NCI-H69 (cell line): ENCODE data around the gene GTF3A.

Experiments
- DNase-seq: peaks from one replicate; lab custom pipeline; 2025; lab: John Stamatoyannopoulos, UW

Gene GTF3A

DNA sequence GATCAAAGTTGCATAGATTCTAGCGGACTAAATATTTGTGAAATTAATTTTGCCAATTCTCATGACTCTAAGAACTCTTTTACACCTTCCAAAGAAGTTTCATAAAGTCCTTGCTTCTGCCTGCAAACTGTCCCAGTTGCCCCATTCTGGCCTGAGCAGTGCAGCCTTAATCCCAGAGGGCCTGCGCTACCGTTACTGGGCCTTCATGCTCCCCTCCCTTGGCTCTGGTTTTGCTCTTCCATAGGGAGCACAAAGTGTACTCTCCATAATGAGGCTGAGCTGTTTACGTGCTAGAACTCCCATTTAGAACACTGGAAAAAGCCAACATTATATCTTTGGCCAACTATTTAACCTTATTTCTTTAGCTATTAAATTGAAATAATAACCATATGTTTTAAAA lies 23.9 kb downstream of the GTF3A start:
- DNase-seq, result no peak

DNA sequence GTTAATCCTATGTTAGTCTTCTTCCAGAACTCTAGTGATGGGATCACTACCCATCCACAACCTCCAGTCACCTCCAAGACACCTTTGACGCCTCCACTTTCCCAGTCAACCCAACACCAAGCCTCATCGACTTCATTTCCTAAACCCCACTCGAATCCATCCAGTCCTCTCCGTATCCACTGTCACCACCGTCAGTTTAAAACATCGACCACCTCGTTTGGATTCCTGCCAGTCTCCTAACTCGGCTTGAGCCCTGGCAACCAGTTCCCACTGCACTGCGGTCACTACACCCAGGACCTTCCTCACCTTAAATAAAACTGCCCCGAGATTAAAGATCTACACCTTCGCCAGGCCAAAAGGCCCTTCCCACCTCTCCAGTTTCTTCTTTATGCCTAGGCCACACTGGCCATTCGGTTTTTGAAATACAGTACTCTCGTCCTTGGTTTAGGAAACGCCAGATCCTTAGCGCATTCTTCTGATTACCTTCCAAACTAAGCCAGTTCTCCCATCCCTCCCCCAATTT lies 24.7 kb downstream of the GTF3A start:
- no peak for DNase-seq

DNA sequence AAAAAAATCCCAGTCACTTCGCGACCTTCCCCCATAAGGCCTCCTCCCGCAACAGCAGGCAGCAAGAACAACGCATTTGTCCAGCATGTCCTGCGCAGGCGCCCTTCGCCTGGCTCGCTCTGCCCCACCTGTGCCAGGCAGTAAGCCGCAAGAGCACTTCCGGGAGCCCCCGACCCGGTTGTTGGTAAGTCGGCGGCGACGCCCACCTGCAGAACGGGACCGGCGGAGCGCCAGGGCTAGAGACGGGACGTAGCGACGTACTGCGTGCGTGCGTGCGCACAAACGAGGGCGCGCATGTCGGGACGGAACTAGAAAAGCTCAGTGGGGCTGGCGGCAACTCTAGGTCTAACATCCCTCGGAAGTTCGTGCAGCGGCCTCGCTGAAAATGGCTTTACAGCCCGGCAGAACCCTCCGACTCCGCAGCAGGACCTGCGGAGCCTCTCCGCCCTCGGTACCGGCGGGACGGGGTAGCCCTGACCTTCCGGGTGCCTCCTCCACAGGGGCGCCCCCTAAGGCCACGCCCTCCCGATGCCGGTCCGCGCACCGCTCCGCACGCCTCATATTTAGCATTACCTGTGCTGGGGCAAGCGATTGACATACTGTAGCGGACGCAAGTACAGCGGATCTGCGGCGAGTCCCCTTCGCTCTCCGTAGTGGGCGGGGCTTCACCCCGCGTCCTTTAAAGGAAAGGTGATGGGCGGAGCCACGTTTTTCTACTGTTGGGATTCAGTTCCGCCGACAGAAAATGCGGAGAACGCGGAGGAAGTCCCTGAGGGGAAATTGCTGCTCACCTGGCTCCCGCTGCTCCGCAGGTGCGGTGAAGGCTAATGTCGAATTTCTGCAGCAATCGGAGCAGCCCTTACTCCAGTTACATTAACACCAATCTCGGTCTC lies 25.8 kb downstream of the GTF3A start, which contains the start of gene MTIF3:
Gene MTIF3, minus strand, starts transcription at position 629 of the 893 bp plus-strand sequence. CDS start 10,116 bp downstream, outside the sequence.
- peak; percentile 96 for DNase-seq

DNA sequence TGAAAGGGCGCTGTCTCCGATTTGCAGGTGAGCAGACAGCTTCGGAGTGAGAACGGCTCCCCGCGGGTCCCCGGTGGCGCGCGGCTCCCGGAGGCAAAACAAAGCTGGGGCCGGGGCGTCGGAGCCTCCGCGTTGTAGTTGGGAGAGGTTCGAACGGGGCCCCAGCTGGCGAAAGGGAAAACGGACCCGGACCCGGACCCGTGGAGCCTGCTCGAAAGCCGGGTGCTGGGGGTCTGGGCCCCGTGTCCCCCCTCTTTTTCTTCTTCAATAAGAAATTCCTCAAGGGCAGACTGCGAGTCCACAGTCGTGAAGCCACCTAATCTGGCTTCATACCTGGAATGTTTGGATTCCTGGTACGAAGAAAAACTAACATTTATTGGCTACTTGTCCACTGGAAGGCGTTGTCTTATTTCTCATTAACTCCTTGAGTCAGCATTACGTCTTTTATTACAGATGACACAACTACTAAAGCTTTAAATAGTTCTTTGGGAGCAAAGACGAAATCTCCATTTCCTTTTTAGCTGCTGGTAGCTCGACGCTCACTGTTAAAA lies 26.6 kb downstream of the GTF3A start:
- DNase-seq, result peak; percentile 73

DNA sequence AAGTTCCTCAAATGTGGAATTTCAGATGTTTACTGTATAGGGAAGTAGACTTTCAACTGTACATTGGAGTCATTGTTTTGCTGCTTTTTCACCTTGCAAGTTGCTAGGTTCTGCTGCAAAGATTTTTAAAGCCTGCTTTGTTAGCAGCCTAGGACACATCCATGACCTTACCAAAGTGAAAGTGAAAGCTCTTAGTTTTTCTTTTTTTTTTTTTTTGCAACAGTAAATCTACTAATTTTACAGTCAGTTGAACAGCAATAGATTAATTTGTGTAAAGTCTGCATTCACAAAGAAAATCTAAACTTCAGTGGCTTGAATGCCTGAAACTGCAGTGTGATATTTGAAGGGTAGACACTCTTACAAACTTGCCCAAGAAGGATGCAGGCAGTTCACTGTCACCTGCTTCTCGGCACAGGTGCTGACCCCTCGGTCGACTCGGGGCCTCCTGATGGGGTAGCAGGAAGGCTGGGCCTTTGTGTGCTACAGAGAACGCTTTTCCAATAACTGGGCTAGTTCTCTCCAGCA lies 31.0 kb downstream of the GTF3A start:
- peak; percentile 6 for DNase-seq

DNA sequence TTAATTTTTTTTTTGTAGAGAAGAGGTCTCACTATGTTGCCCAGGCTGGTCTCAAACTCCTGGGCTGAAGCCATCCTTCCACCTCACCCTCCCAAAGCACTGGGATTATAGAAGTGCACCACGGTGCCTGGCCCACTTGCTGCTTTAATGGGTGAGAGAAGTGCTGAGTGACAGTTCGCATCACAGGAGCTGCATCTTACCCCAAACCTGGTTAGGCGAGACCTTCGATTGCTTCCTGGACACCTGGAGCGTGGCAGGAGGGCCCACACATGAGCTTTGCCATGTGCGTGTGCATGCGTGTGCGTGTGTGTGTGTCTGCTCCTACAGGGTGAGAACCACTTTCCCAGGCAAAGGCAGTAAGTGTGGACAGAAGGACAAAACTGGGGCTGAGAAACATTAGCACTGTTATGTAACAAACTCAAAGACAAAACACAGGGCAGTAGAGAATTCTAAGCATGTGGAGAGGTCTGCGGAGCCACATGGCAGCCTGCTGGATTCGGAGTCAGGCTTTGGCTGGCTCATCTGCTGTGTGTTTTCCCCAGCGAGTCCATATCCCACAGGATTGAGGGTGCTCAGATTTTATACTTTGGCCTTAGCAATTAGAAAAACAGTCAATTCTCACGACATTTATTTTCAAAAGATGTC lies 37.6 kb downstream of the GTF3A start:
- DNase-seq, result no peak

DNA sequence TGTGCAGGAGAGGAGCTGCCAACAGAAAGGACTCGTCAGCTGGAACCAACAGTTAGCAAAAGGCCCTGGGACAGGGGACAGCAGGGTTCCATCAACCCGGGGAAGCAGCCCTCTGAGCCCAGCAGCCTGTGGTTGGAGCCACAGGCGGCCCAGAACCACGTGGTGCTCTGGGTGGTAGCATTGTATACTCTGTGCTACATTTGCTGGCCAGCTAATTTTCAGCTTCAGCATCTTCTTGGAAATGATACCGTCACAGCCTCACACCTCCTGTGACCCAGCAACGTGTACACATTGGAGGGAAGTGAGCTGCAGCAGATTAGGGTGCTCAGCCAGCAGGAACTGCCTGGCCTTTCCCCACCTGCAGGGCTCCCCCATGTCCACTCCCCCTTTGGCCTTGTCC lies 39.1 kb downstream of the GTF3A start:
- no peak for DNase-seq

DNA sequence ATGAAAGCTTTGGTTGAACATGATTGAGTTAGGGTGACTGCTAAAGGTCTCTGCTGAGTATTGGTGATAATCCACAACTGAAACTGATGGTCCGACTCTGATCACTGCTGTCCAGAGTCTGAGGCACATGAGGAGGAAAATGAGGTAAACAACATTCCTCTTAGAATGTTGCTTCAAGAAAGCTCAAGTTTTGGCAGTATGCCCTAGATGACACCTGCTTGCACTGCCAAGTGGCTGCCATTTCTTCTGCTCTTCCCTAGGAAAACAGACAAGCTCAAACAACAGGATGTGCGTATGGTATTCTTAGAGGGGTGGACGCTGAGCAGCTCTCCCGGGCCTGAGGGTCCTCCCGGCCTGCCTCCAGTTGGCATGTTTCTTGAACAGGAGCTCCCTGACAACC lies 41.2 kb downstream of the GTF3A start:
- DNase-seq, result no peak

DNA sequence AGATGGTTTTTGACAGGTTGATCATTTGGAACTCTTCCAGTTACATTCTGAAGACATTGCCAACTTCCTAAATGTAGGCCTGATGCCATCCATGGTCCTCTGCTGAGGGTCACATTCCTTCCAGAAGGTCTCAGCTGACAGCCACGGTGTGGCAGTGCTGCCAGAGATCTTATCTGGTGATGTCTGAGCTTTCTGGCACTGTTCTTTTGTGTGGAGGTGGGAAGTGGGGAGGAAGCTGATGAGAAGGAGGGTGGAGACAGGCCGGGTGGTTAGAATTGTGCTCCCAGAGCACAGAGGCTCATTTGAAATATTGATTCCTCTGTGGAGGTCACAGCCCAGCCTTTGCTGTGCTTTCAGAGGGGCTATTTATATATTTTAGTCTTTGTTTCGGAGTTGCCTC lies 42.1 kb downstream of the GTF3A start:
- DNase-seq, result no peak

DNA sequence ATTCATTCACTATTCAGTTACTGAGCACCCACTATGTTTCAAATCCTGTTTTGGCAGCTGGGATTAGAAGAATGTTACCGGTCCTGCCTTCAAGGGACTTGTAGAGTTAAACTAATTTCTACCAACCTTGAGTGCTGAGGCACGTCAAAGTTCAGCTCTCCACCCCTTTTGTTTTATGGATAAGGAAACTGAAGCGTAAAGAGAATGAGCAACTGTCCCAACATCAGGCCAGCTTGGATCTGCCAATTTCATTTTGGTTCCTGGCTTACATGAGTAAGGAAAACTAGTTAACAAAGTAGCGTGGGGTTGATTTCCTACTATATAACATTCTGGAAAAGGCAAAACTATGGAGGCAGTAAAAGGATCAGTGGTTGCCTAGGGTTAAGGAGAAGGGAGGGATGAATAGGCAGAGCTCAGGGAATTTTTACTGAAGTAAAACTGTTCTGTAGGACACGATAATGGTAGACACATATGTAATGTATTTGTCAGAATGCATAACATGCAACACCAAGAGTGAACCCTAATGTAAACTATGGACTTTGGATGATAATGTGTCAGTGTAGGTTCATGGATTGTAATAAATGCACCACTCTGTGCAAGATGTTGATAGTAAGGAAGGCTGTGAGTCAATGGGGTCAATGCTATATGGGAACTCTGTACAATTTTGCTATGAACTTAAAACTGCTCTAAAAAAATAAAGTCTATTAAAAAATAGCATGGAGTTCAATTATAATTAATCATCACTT lies 45.8 kb downstream of the GTF3A start:
- DNase-seq, result no peak

DNA sequence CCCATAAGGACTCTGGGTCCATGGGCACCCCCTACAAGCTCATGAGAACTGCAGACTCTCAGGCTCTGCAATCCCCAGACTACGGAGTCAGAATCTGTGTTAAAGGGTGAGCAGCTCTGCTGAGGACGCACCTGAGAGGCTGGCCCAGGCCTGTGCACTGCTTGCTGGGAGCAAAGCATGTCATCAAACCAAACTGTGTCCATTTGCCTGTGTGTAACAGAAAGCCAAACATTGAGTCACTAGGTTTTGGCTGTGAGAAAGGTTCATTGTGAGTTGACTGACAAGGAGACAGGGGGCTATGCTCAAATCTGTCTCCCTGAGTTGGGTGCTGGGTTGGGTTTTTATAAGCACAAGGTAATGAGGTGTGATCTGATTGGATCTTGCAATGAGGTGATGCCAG lies 48.0 kb downstream of the GTF3A start:
- no peak for DNase-seq

DNA sequence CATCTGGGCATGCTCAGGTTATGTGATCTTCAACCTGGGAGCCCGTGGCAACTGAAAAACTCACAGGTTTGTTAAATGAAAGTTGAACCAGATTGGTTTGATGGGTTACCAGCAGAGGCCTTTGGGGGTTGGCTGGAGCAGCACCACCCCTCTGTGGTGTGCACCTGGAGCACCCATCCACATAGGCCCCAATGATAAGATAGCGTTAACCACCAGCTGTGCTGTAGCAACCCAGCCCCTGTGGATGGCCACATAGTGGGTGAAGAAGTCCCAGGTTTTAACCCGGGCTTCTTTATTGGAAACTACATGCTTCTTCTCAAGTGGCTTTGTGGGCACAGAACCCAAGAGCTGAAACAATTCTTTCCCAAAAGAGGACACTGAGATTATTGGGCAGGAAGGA lies 48.5 kb downstream of the GTF3A start:
- DNase-seq, result no peak

DNA sequence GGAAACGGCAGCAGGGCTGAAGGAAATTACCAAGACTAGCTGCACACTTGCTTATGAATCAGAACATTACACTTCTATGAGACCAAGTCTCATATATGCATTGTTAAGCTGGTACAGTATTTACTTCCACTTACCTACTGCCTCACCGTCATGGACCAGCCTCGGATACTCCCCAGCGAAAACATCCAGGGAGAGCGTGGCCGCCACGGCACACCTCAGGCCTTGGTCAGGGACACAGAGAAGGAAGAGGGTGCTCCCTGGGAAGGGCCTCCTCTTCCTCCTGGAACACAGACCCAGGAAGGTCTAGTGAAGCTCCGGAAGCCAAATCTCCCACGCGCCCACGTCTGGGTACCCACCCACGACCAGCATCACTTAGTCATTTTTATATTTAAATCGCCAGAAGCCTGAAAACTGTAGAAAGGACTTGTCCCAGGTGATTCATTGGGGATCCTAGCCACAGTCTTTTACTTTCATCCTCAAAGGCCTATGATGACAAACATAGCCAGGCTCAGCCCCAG lies 50.4 kb downstream of the GTF3A start:
- DNase-seq, result no peak

DNA sequence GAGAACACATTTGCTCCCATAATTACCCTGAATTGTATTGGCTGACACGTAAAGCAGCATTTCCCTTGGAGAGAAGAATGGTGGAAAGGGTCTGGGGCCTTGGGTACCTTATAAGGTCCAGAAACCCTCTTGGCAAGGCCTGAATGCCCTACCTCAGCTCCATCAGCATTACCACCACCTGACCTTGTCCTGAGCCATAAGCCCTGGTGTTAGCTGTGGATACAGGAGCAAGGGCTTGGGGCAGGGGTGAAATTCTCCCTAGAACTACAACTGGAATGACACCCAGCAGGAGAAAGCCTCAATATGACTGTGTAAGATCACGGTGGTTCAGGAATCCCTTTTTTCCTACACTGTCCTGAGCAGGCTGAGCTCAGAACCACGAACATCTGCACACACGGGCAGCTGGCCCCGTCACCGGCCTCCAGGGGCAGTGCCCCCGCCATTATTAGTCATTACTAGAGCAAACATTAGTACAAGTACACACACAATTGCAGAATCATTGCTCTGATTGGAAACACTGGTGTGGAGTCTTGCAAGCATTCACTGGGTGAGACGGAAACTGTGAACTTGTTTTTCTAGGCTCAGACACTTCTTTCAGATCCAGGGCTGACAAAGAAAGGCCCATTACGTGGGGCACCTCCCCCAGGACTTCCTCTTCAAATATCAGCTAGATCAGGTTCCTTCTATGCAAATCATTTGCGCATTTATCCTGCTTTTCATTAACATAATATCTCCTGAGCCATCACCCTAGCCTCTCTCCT lies 52.7 kb downstream of the GTF3A start:
- DNase-seq, result peak; percentile 60

DNA sequence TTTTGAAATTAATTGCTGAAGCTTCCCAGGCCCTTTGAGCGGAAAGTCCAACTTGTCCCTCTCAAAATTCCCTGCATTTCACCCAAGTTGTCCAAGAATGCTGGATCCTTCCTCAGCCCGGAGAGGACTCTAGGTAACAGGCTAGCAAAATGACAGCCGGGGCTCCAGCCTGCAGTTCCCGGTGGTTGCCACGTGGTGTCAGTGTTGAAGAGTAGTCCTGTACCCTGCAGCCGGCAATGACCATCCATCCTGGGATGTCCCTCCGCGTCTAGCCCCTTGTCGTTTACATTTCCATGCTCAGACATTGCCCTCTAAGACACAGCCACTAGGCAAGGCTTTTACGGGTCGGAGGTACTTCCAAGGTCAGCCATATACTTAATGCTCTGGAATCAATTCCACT lies 57.3 kb downstream of the GTF3A start:
- DNase-seq, result peak; percentile 47

DNA sequence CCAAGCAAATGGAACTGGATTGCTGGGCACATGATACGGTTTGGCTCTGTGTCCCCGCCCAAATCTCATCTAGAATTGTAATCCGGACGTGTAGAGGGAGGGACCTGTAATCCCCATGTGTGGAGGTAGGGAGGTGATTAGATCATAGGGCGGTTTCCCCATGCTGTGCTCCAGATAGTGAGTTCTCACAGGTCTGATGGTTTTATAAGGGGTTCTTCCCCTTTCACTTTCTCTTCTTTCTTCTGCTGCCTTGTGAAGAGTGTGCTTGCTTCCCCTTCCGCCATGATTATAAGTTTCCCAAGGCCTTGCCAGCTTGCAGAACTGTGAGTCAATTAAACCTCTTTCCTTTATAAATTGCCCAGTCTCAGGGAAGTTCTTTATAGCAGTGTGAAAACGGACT lies 58.6 kb downstream of the GTF3A start:
- DNase-seq, result no peak

DNA sequence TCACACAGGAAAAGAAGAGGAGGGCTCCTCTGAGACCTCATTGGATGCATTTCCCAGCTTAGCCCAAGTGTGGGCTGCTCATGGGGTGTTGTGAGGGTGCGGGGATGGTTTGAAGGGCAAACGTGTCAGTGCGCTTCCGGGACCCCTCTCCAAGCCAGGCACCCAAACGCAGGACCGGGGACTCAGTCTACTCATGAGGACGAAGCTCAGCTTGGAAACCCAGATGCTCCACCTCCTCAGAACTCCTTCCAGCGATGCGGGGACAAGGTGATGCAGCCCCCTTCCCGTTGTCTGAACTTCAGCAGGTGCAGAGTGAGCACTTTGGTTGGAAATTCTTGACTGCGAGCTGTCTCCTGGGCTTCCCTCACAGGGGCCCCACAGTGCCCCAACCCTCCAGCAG lies 59.0 kb downstream of the GTF3A start:
- no peak for DNase-seq
